NCI-H226 (cell line): ENCODE results near the gene SH3RF1.

Source experiments
- DNase-seq: peaks from one replicate; pipeline ENCODE4 v3.0.0-alpha.2; 2015

Gene SH3RF1

DNA sequence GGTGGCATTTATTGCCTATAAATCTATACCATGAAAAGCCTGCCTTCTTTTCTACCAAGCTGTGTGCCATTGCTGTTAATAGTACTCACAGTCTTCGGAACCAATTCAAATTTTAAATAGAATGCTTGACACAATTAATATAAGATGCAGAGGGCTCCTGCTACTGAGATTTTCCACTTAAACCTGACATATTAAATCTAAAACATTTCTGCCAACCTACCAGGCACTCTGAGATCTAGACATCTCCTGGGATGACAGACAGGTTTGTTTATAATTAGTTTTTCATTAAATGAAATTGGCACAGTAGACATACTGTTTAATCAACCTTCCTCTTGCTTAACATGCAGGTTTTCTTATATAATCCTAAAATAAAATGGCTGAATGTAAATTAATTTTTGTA is 143.4 kb downstream of the SH3RF1 start:
- DNase-seq, result no peak

DNA sequence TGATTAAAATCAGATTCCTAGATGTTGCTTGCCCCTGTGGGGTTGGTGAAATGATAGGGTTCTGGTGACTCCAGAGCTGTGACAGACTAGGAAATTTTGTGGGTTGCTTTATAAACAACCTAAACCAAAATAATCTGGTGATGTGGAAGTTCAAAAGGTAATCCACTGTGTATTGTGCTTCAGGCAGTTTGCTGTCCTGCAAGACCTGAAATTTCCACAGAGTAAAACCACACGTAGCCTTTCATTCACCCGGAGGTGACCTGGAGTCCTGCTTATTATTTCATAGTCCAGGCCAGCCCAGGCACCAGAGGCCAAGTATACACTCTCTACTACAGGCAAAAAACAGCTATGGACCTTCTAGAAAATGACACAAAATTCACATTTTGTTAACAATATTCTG is 146.1 kb downstream of the SH3RF1 start:
- DNase-seq, result no peak

DNA sequence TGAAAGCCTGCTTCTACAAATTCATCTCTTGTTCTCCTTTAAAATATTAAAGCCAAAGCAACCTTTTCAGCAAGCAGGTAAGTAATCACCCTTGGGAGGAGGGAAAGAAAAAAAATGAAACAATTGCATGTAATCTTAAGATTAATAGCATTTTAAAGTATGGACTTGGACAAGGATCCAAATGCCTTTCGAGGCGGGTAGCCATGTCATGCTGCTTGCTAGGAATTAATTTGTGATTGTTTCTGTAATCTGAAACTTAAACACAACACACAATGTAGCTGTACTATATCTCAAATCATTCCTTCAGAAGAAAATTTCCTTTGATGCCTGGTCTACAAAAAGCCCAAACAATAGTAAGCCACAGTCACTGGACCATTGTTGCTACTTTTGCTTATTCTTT is 148.3 kb downstream of the SH3RF1 start:
- no peak for DNase-seq

DNA sequence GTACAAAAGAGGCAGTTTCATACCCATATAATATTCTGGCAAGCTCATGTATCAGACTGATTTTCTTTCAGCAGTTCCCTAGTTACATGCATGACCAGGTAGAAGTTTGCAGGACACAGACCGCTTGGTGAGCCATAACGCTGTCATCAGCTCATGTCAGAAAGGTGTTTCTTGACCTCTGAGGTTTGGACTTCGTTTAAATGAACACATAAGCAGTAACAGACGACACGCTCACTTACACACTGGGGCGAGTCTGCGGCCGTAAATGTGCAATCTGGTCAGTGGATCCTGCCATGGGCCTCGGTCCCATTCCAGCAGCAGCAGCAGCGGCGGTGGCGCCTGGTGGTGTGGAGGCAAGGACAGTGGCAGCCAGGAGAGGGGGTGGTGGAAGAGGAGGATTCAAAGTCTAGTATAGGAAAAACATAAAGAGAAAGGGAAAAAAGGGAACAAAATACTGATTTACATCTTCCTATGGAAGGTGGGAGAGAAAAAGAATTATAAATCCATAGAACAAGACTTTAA is 148.8 kb downstream of the SH3RF1 start:
- DNase-seq, result no peak

DNA sequence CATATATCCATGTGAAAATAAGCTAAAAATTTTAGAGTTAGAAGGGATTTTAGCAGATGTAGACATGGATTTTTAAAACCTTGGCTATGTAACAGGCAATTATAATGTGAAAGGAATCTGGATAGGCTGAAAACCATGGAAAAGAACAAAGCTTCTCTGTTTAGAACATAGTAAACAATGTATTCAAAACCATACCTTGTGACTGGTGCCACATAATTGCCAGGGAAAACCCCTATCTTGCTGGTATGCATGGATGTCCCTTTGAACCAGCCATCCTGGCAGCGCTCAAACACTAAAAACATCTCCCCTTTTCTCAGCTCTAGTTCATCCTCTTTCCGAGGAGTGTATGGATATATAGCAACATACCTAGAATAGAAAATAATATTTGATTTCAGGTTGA is 150.1 kb downstream of the SH3RF1 start:
- no peak for DNase-seq

DNA sequence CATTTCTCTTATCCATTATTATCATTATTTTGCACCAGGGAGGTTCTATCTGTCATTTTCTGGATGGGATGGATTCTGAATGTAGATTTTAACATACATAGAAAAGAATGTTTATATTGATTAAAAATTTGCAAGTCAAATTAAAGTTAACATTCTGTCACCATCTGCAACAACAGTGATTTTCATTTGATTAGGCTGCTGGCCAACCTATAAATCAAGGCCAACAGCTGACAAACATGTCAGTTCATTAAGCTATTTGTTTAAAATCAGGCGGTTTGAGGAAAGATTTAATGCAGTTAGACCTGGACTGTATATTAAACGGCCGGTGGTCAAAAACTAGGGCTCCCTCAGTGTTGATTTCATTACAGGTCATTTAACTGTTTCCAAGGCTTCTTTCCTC is 151.2 kb downstream of the SH3RF1 start:
- DNase-seq, result no peak

DNA sequence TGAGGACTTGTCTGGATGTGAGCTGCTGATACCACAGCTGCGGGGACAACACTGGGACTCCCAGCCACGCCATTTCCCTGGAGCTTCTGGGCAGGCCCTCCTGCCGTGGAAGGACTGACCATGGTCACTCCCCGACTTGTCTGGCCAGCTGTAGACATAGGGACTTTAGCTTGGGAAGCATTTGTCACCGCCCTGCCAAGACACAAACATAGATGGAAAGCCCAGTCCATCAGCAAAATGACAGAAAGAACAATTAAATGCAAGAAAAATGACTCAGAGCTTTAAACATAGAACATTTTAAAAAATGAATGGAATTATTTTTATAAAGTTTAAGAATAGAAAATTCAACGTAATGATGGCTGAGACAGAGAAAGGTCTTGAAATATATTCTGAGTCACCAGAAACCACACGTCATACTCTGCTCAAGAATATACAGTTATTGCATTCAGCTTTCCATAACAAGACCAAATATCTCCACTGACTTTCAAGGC is 153.1 kb downstream of the SH3RF1 start:
- DNase-seq, result no peak

DNA sequence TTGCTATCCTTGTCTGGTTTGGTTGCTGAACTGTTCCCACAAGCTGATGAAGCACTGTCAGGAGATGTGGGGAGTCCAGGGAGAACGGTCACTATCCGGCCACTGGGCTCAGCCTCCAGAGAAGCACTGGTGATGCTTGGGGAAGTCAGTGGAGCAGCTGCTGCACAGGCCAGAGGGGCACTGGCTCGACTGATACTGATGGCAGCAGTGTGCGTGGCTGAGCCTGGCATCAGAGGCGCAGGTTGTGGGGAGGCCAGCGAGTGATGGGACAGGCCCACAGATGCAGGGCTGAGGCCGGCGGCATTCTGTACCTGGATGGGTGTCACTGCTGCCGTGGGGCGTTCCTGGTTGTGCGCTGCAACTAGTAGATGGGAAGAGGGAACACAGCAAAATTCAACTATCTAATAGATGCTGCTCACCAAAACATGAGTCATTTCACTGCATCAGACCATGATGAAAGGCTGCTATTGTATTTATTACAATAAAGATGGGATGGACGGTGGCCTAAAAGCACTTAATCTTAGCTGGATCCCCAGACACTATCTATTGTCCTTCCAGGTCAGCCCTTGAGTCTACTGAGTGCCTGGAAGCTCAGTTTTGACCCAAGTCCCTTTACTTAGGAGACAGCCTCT is 154.4 kb downstream of the SH3RF1 start:
- no peak for DNase-seq

DNA sequence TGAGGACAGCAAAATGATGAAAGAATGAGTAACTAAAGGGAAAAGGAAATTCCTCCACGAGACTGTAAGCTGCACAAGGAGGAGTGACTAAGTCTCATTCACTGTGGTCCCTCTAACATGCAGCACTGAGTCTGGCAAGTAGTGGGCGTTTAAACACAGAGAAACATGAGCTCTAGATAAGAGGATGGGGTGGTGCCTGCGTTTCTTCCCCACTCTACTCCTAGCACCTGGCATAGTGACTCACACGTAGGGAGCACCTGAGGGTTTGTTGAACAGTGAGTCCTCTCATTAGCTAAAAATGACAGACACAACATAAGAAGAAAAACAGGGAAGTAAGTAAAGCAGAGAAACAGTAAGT is 154.9 kb downstream of the SH3RF1 start:
- peak; percentile 93 for DNase-seq

DNA sequence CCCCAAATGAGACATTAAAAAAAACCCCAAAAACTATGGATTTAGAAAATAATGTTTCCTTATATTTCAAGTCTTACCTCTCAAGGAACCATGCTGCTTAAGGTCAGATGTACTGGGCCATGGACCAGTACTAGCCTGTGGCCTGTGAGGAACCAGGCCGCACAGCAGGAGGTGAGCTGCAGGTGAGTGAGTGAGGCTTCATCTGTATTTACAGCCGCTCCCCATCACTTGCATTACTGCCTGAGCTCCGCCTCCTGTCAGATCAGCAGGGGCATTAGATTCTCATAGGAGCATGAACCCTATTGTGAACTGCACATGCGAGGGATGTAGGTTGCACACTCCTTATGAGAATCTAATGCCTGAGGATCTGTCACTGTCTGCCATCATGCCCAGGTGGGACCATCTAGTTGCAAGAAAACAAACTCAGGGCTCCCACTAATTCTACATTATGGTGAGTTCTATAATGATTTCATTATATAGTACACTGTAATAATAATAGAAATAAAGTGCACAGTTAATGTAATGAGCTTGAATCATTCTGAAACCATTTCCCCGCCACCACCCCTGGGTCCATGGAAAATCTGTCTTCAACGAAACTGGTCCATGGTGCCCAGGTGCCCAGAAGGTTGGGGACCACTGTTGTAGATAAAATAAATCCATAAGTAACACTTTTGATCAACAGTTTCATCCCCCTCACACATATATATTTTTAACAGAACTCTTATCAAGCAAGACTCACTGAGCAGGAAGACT is 155.4 kb downstream of the SH3RF1 start:
- no peak for DNase-seq

DNA sequence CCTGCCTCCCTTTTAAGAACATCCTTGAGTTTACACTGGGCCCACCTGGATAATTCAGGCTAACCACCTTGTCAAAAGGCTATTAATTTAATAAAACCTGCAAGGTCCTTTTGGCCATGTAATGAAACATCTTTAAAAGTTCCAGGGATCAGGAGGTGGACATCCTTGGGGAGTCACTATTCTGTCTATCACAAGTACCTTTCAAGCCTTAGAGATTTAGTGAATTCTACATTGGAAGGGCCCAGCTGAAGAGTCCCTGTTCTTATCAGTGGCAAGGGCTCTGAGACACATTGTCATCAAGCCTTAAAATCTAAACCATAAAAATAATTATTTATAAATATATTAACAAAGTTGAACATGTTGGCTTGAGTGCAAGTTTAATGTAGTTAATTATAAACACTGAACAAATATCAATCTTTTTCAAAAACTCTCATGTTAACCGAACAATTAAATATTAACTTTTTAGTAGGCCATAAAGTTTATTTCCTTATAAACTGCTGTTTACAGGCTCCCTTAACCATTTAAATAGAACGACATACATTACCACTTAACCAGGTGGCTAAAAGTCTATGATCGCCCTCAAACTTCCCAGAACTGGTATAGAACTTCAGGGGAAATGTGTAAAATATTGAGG is 156.3 kb downstream of the SH3RF1 start:
- no peak for DNase-seq

DNA sequence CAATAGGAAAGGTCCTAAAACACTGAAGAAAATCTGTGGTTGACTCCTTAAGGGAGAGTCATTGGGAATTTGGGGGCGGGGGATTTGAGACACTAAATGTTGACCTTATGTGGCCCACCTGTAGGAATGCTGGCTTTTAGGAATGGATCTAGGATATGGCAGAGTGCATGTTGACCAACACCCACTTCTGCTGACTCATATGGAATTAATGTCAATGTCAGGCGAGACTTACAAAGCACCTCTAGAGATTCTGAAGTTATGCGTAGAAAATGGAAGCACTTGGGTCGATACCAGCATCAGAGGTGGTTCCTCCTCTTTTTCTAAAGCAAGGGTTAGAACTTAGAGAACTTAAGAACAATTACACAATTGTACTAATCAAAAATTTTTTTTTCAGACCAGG is 160.1 kb downstream of the SH3RF1 start:
- no peak for DNase-seq

DNA sequence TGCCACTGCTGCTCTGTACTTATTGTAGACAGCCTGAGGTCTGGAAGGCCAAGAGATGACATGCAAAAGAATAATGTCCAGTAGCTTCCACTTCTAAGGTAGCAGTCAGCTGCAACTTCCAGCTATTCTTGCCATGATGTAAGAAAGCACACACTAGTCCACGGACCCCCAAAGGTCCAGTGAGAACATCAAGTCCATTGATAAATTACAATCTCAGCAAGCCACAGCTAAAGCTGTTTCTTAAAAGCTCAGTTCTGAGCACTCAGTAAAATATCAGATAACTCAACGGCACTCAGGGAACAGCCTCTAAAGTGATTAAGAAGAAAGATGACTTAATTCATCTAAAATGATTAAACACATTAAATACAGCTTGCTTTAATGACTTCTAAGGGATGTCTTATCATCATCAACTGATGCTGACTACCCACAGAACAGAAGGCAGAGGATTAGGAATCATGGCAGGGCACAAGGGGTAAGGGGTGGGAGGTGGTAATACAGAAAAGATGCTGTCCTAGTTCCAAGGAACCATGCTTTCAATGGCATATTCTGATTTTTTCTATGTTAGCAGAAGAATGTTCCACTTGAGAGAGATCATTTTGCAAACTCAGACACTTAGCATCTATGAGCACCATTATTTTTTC is 161.6 kb downstream of the SH3RF1 start:
- no peak for DNase-seq

DNA sequence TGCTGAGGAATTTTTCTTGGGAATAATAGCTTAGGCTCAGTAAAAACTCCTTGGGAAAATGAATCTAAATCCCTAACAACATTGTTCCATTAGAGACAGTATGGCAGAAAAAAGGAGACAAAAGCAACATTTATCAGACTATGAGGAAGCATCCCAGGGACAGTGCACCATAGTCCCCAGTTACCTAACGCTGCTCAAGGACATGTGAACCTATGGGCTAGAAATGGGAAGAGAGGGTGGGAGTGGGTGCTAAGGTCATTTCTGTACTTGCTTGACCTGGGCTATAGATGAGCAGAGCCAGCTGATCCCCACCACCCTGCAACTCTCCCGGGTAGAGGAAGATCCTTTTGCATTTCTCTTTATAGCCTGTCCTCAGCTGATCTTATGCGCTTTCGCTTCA is 162.5 kb downstream of the SH3RF1 start:
- DNase-seq, result no peak

DNA sequence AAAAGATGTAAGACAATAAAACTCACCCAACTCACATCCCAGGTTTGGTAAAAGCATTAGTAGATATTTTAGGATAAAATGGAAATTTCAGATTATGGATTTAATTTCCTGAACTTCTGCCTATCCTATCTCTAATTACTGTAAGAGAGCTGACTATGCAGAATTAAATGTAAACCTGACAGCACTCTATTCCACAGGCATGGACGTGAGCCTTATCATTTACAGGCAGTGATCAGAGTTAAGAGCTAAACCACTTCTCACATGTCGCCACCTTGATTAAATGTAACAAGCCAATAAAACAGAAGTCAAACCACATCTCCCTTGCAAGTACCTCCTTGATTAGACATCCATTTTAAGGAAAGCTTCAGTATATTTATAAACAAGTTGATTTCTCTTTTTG is 163.2 kb downstream of the SH3RF1 start:
- DNase-seq, result no peak

DNA sequence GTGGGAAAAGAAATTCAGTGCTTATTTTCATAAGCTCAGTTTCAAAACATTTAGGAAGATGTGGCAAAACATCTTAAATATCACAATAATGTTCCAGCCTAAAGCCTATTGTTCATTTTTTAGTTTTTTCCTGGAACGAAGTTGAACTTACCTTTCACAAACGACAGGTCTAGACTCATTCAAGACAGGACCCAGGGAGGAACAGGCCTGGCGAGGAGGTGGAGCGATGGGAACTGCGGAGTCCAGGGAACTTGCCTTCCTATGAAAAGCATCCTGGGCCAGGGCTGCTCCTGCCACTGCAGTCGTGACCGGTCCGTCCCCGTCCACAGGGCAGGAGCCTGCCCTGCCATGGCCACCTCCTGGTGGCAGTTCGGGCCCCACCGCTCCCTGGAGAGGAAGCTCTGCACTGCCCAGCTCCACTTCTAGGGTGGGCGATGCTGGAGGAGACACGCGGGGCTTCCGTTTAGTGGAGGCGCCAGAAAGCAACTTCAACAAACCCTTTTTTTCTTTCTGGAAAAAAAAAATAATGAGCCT is 164.0 kb downstream of the SH3RF1 start:
- DNase-seq, result no peak

DNA sequence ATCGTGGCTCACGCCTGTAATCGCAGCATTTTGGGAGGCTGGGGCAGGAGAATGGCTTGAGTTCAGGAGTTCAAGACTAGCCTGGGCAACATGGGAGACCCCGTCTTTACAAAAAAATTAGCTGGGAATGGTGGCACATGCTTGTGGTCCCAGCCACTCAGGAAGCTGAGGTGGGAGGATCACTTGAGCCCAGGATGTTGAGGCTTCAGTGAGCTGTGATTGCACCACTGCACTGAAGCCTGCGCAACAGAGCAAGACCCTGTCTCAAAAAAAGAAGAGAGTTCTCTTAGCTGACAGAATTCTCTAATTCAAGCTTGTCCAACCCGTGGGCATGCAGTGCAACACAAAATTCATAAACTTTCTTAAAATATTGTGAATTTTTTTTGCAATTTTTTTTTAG is 165.1 kb downstream of the SH3RF1 start:
- DNase-seq, result no peak

DNA sequence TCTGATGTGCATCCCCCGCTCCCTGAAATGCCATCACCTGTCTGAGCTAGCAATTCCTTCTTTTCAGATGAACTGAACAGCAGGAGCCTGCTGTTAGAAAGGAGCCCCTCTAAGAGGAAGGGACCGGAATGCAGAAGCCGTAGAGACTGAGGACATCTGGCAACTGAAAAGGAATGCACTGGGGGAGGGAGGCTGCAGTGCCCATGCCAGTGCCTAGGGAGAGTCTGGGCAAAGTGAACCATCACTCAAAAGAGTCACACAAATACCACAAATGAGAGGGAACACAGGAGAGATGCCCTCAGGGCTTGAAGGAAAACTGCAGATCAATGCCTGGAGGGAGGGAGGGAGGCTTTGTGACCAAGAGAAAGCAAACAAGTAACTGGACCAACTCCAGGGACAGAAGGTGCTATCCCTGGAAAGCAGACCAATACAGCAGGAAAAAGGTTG is 166.8 kb downstream of the SH3RF1 start:
- peak; percentile 9 for DNase-seq

DNA sequence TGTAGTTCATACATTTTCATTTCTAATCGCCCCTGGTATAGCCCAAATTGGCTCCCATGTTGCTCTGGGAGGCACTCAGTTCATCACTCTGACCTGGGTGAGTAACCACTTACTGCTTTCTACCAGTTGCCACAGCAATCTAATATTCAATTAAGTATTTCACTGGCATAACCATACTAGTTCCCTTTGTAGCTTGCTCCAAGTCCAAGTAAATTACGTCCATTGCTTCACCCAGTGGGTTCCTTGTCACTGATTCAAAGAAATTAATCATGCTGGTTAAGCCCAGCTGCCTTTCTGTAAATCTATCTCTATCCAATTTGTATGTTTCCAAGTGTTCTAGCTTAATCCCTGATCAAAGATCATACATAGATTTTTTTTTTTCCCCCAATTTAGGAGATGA is 168.7 kb downstream of the SH3RF1 start:
- DNase-seq, result no peak

DNA sequence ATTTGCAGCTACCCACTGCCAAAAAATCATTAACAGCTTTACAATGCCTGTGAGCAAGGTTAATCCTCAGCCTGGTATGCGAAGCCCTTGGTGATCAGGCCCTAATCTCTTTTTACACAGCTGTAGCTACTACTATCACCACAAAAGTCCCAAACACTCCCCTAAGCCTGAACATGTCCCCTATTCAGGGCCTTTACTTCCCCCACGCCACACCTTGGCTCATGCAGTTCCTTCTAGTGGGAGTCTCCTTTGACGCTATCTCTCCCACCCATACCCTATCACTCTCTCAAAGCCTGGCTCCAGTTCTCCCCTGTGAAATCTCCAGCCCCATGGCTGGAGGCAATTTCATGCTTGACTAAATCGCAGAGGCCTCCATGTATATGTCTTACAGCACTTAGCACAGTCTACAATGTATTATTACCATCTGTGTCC is 170.1 kb downstream of the SH3RF1 start:
- no peak for DNase-seq

DNA sequence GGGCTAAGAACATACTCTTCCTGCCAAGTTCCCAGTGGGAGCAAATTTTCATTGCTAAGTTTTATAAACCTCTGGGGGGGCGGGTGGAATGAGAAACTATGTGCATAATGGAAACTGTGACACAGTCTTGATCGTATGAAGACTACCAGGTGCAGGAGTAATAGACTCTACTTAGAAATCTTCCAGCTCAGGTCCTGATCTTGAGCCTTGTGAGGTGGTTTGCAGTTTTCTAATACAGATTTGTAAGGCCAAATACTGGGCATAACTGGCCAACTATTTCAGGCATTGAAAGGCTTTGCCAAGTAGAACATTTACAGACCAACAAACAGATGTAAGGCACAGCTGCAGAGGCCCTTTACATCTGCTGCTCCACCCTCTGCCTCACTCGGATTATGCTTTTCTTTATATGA is 171.0 kb downstream of the SH3RF1 start:
- no peak for DNase-seq

DNA sequence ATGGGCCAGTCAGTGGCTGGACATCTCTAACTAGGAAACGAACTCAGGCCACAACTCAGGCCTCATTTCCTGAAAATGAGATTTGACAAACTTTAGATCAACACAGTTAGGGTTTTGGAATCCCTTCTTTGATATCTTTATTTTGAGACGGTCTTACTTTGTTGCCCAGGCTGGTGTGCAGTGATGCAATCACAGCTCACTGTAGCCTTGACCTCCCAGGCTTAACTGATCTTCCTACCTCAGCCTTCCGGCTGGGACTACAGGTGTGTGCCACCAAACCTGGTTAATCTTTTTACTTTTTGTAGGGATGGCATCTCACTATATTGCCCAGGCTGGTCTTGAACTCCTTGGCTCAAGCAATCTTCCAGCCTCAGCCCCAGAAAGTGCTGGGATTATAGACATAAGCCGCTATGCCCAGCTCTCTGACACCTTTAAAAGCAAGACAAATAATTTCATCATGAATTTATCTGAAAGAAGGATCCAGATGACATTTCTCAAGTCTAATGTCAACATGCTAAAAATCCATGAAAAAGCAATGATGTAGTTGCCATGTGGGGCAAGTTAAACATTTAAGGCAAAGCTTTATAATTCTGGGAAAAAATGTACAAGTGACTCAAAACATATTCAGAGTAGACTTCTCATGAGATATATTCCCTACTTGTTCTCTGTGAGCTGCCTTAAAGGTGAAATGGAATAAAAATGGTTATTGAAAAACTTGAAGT is 171.6 kb downstream of the SH3RF1 start:
- no peak for DNase-seq
